CD4-positive, alpha-beta T cell treated with Interleukin-4 for 1 hour (primary cell): ENCODE results near the gene MUC5AC.
"Not testable (repeated sequence)": the region's sequence is repeated elsewhere in the genome, so short reads cannot be mapped to it uniquely, and the experiment has no call there.

Source experiments
- DNase-seq, 2 donors: peaks; one replicate each; pipeline ENCODE4 v3.0.0-alpha.2; 2020 to 2022

Gene MUC5AC

DNA sequence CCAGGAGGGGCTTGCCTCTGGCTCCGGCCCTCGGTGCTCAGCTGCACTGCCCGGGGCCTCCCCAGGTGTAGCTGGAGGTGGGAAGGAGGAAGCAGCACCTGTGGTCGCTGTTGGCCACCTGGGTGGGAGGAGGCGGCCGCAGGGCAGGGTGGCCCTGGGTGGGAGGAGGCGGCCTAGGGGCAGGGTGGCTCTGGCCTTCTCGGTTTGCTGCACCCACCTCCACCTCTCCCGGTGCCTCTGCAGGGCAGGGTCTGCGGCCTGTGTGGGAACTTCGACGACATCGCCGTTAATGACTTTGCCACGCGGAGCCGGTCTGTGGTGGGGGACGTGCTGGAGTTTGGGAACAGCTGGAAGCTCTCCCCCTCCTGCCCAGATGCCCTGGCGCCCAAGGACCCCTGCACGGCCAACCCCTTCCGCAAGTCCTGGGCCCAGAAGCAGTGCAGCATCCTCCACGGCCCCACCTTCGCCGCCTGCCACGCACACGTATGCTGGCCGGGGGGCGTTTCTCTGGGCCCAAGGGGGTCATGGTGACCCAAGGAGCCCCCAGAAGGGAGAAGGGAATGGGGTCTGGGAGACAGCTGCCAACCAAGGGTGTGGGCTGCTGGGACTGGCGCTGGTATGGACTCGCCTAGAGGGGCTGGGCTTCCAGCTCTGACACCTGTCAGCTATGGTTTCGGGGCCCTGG is 20.6 kb downstream of the MUC5AC start:
- no peak for DNase-seq

DNA sequence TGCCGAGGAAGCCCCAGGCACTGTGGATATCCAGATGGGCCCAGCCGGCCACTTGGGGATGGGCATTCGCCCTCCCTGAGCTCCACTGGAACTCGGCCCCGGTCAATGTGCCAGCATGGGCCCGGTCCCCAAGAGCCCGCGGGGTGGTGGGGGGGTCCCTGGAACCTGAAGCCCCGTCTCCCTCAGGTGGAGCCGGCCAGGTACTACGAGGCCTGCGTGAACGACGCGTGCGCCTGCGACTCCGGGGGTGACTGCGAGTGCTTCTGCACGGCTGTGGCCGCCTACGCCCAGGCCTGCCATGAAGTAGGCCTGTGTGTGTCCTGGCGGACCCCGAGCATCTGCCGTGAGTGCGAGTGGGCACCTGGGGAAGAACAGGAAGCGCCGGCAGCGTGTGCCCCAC is 21.2 kb downstream of the MUC5AC start:
- no peak for DNase-seq

DNA sequence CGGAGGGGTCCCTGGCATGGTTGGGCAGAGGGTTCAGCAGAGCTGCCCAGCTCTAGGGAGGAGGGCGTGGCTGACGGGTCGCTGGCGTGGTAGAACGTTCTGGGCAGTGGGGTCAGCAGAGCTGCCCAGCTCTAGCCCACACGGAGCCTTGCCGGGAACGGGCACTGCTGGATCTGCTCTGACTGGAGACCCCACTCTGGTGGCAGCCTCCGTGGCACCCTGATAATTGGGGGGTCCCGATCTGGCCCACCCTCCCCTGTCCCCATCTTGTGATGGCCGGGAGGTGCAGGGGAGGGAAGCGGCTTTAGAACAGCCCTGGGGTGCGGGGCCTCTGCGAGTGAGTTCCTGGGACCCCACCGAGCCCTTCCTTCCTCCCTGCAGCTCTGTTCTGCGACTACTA is 21.9 kb downstream of the MUC5AC start:
- DNase-seq, result no peak

DNA sequence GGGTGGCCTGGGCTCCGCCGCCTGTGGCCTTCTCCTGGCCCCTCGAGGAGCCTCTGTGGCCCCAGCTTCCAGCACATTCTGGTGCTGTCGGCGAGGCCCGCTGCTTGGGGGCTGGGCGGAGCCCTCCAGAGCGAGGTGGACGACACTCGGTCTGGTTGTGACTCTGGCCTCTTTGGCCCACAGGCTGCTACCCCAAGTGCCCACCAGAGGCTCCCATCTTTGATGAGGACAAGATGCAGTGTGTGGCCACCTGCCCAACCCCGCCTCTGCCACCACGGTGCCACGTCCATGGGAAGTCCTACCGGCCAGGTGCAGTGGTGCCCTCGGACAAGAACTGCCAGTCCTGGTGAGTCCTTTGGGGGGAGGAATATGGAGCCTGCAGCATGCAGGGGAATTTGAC is 22.4 kb downstream of the MUC5AC start:
- no peak for DNase-seq

DNA sequence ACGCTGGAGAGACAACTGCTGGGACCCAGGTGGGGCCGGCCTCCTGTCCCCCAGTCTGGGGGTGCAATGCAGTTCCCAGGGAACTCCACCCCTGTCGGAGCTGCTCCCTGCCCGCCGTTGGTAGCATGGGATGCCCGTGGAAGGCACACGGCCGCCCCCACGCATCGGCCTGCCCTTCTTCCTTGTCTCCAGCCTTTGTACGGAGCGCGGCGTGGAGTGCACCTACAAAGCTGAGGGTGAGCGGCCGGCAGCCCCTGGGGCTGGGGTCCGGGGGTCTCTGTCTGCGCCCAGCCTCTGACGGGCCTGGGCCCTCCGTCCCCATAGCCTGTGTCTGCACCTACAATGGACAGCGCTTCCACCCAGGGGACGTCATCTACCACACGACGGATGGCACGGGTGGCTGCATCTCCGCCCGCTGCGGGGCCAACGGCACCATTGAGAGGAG is 23.2 kb downstream of the MUC5AC start:
- no peak for DNase-seq

DNA sequence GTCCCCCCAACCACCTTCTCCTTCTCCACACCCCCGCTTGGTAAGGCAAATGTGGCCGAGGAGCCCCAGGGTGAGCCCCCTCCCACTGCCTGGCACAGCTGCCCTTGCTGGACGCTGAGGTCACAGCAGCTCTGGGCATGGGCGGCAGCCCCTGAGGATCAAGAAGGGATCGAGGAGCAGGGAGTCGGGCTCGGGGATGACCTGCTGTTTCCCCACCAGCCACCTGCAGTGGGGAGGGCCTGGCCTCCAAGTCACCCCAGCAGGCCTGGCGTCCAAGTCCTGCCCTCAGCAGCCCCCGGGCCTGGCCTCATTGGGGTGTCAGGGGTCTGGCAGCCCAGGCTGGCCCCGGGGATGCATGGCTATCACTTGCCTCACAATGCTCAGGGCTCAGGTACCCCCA is 23.7 kb downstream of the MUC5AC start:
- no peak for DNase-seq

DNA sequence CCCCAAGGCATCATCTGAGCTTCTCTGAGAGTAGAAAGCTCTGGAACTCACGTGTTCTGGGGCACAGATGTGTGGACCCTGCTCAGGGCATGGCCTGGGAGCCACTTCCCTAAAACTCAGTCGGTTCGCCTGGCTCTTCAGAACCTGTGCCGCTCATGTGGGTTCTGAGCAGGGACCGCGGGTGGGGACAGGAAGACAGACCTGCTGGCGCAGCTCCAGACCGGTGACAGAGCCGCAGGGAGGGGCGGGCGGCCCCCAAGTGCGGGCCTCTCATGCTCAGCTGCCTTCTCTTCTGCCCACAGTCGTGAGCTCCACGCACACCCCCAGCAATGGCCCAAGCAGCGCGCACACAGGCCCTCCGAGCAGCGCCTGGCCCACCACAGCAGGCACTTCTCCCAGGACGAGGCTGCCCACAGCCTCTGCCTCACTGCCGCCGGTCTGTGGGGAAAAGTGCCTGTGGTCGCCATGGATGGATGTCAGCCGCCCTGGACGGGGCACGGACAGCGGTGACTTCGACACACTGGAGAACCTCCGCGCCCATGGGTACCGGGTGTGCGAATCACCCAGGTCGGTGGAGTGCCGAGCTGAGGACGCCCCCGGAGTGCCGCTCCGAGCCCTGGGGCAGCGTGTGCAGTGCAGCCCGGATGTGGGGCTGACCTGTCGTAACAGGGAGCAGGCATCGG is 24.2 kb downstream of the MUC5AC start:
- DNase-seq, result no peak

DNA sequence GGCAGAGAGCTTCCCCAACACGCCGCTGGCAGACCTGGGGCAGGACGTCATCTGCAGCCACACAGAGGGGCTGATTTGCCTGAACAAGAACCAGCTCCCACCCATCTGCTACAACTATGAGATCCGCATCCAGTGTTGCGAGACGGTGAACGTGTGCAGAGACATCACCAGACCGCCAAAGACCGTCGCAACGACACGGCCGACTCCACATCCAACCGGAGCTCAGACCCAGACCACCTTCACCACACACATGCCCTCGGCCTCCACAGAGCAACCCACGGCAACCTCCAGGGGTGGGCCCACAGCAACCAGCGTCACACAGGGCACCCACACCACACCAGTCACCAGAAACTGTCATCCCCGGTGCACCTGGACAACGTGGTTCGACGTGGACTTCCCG is 26.4 kb downstream of the MUC5AC start:
- DNase-seq, result not testable (repeated sequence)

DNA sequence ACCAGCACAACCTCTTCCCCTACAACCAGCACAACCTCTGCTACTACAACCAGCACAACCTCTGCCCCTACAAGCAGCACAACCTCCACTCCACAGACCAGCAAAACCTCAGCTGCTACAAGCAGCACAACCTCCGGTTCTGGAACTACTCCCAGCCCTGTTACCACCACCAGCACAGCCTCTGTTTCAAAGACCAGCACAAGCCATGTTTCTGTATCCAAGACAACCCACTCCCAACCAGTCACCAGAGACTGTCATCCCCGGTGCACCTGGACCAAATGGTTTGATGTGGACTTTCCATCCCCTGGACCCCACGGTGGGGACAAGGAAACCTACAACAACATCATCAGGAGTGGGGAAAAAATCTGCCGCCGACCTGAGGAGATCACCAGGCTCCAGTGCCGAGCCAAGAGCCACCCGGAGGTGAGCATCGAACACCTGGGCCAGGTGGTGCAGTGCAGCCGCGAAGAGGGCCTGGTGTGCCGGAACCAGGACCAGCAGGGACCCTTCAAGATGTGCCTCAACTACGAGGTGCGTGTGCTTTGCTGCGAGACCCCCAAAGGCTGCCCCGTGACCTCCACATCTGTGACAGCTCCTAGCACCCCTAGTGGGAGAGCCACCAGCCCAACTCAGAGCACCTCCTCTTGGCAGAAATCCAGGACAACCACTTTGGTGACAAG is 30.8 kb downstream of the MUC5AC start:
- not testable (repeated sequence) for DNase-seq

DNA sequence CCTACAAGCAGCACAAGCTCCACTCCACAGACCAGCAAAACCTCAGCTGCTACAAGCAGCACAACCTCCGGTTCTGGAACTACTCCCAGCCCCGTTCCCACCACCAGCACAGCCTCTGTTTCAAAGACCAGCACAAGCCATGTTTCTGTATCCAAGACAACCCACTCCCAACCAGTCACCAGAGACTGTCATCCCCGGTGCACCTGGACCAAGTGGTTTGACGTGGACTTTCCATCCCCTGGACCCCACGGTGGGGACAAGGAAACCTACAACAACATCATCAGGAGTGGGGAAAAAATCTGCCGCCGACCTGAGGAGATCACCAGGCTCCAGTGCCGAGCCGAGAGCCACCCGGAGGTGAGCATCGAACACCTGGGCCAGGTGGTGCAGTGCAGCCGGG is 32.1 kb downstream of the MUC5AC start:
- not testable (repeated sequence) for DNase-seq

DNA sequence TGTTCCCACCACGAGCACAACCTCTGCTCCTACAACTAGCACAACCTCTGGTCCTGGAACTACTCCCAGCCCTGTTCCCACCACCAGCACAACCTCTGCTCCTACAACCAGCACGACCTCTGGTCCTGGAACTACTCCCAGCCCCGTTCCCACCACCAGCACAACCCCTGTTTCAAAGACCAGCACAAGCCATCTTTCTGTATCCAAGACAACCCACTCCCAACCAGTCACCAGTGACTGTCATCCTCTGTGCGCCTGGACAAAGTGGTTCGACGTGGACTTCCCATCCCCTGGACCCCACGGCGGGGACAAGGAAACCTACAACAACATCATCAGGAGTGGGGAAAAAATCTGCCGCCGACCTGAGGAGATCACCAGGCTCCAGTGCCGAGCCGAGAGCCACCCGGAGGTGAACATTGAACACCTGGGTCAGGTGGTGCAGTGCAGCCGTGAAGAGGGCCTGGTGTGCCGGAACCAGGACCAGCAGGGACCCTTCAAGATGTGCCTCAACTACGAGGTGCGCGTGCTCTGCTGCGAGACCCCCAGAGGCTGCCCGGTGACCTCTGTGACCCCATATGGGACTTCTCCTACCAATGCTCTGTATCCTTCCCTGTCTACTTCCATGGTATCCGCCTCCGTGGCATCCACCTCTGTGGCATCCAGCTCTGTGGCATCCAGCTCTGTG is 34.2 kb downstream of the MUC5AC start:
- DNase-seq, result not testable (repeated sequence)

DNA sequence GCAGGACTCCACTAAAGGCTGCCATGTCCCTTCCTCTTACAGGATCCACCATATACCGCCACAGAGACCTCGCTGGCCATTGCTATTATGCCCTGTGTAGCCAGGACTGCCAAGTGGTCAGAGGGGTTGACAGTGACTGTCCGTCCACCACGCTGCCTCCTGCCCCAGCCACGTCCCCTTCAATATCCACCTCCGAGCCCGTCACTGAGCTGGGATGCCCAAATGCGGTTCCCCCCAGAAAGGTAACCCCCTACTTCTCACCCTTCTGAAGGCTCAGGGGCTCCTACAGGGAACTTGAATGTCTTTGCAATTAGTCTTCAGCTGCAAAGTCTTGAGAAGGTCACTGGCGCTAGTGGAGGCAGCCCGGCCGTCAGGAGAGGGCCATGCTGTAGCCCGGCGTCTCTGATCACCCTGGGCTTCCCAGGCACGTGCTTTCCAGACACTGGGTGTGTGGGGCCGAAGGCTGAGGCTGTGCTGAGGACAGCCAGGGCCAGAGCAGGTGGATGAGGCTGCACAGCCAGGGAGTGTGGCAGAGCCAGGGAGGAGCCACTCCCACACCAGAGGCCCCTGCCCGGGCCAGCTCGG is 35.1 kb downstream of the MUC5AC start:
- no peak for DNase-seq

DNA sequence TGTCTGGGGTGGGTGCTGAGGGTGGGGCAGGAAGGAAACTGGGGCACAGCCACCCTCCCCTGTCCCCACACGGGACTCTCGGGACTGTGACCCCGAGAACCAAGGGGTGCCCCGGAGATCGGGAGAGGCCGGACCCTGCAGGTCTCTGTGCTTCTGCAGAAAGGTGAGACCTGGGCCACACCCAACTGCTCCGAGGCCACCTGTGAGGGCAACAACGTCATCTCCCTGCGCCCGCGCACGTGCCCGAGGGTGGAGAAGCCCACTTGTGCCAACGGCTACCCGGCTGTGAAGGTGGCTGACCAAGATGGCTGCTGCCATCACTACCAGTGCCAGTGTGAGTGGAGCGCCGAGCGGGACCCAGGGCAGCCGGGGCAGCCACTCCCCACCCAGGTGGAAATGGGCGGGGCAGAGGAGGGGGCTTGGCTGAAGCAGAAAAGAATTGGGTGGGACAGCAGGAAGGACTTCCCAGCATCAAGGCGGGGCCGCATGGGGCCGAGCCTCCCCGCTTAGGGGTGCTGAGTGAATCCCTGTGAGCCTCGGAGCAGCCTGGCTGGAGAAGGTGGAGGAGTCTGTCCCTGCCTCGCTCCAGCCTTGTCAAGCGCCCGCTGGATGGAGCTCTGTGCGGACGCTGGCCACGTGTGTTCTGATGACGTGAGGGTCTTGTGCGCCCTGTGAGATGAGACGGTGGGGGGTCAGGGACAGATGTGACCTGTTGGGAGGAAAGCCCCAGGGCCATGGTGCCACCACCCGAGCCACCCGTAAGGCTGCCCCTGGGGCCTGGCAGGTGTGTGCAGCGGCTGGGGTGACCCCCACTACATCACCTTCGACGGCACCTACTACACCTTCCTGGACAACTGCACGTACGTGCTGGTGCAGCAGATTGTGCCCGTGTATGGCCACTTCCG is 35.8 kb downstream of the MUC5AC start:
- DNase-seq, result no peak

DNA sequence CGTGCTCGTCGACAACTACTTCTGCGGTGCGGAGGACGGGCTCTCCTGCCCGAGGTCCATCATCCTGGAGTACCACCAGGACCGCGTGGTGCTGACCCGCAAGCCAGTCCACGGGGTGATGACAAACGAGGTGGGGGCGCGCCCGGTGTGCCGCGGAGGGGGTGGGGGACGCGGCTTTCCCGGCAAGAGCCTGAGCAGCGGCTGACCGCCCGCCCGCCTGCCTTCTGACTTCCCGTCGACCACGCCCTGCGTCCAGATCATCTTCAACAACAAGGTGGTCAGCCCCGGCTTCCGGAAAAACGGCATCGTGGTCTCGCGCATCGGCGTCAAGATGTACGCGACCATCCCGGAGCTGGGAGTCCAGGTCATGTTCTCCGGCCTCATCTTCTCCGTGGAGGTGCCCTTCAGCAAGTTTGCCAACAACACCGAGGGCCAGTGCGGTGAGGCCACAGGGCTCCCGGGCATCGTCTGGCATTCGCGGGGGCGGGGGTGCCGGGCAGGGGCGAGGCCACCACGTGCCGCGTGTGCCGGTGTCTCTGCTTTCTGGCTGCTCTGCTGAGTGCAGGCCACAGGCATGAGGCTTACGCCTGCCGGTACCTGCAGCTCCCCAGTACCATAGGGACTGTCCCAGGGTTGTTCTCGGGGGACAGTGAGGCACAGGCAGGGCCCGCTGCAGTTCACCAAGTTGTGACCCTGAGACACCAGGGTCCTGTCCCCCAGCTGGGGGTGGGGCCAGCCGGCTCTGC is 36.7 kb downstream of the MUC5AC start:
- DNase-seq, result no peak

DNA sequence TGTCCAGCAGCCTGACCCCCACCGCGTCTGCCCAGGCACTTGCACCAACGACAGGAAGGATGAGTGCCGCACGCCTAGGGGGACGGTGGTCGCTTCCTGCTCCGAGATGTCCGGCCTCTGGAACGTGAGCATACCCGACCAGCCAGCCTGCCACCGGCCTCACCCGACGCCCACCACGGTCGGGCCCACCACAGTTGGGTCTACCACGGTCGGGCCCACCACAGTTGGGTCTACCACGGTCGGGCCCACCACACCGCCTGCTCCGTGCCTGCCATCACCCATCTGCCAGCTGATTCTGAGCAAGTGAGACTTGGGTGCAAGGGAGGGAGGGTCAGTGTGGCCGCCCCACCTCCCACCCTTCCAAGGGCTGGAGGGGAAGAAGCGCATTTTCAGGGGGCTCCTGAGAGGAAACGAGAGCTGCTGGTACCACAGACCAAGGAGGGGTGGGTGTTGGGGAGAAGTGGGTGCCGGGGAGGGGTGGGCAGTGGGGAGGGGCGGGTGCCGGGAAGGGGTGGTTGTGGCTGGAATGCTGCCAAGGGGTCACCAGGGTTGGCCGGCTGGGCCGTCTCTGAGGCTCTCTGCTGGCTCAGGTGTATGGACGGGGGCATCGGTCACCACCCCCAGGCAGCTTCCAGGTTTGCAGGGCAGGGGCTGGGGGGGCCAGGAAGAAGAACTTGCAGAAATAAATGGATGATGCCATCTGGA is 37.4 kb downstream of the MUC5AC start:
- DNase-seq, result no peak

DNA sequence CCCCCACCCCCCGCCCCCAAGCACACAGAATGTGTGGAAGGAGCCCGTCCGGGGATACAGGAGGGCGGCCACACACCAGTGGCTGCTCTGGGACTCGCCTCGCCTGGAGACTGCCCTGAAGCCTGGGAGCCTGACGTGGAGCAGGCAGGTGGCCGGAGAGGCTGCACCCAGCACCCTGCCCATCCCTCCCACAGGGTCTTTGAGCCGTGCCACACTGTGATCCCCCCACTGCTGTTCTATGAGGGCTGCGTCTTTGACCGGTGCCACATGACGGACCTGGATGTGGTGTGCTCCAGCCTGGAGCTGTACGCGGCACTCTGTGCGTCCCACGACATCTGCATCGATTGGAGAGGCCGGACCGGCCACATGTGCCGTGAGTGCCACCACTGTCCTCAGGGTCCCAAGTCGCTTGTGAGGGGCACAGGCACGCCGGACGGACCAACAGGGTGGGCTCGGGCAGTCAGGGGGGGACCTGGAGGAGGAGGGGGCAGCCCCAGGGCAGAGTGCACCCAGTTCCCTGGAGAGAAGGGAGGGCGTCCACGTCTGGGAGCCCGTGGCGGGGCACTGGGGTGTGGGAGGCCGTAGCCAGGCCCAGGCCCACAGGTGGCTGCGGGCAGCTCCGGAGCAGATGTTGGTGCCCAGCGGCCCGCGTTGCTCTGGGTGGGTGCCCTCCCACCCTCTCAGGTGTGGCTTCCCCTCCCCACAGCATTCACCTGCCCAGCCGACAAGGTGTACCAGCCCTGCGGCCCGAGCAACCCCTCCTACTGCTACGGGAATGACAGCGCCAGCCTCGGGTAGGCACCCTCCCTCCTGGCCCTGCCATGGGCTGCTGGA is 38.1 kb downstream of the MUC5AC start:
- no peak for DNase-seq

DNA sequence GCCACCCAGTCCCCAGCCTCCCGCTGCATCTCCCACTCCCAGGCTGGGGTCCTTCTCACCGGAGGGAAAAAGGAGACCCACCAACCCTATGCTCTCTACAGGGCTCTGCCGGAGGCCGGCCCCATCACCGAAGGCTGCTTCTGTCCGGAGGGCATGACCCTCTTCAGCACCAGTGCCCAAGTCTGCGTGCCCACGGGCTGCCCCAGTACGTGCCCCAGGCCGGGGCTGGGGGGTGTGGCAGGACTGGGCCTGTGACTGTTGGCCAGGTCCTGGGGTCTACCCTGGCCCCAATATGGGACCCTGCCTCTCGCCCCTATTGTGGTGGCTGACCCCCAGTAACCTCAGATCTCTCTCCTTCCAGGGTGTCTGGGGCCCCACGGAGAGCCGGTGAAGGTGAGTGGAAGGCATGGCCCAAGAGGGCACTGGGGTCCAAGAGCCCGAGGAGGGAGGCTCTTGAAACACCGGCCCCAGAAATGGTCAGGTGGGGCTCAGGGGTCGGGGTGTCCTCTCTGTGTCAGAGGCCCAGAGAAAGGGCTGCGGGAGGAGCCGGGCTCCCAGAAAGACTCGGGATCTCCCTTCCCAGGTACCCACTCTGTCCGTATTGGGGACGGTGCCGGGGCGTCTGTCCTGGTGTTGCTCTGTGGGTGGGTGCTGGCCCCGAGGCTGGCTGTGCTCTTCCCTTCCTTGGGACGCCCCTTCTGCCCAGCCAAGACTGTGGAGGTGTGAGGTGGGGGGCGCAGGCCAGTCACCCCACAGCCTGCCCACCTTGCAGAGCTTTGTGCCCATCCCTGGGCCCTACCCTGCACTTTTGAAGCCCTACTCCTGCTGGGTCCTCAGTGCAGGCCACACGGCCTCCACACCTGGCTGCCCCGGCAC is 39.0 kb downstream of the MUC5AC start:
- DNase-seq, result no peak

DNA sequence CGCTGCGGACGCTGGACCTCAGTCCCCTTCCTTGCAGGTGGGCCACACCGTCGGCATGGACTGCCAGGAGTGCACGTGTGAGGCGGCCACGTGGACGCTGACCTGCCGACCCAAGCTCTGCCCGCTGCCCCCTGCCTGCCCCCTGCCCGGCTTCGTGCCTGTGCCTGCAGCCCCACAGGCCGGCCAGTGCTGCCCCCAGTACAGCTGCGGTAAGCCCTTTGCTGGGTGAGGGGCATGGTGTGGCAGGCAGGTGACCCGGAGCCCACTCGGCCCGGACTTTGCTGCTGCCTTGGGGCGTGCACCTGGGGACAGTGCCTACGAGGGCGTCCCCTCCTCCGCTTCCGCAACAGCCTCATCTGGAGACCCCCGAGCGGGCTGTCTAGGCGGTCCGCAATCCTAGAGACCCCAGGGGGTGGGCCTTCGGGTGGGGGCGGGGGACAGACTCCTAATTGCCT is 39.7 kb downstream of the MUC5AC start:
- DNase-seq, result no peak
